ENCODE results near the gene TJP3. TPM values are rescaled to one million over a fixed set of nuclear protein-coding genes. Genes with fewer than 3 reads are reported as not detected.

Gene TJP3
- total and polyA plus RNA-seq, 4 donors, result 0.30 to 5.0 (median 1.7) TPM

- Histone ChIP-seq H3K9me3 (ENCODE audit: control insufficient read depth, insufficient read depth, low read length) (peaks cover 6% of the 10 kb centered on the region), H3K4me1 (ENCODE audit: control insufficient read depth, insufficient read depth, low read length) (no peaks in the 10 kb centered on the region), H3K27ac (ENCODE audit: low read depth, low read length) (no peak overlapping the region), H3K4me3 (ENCODE audit: low read depth, low read length) (no peak overlapping the region), H3K36me3 (ENCODE audit: control insufficient read depth, insufficient read depth, low read length) (no peaks in the 10 kb centered on the region), H3K27me3 (ENCODE audit: control insufficient read depth, insufficient read depth, low read length) (peaks cover 5% of the 10 kb centered on the region)
- WGBS (ENCODE audit: insufficient coverage), result 73% methylated on average over 2 of the region's 3 CpGs
- DNase-seq (ENCODE audit: low read depth in 4 of 6, low spot score in 6 of 6), result no peak
These were observed 83.9 kb downstream of the TJP3 start for GRCh38 chr19:3792114-3792513.

- Histone ChIP-seq H3K9me3 (ENCODE audit: control insufficient read depth, insufficient read depth, low read length) (peaks cover 6% of the 10 kb centered on the region), H3K36me3 (ENCODE audit: control insufficient read depth, insufficient read depth, low read length) (no peaks in the 10 kb centered on the region), H3K4me1 (ENCODE audit: control insufficient read depth, insufficient read depth, low read length) (no peaks in the 10 kb centered on the region), H3K27me3 (ENCODE audit: control insufficient read depth, insufficient read depth, low read length) (peaks cover 5% of the 10 kb centered on the region), H3K27ac (ENCODE audit: low read depth, low read length) (no peak overlapping the region), H3K4me3 (ENCODE audit: low read depth, low read length) (no peak overlapping the region)
- WGBS (ENCODE audit: insufficient coverage), result 96% methylated on average over 3 of the region's 3 CpGs
- no peak for DNase-seq (ENCODE audit: low read depth in 4 of 6, low spot score in 6 of 6)
These were observed 85.6 kb downstream of the TJP3 start for GRCh38 chr19:3793799-3794198.

- Histone ChIP-seq H3K36me3 (ENCODE audit: control insufficient read depth, insufficient read depth, low read length) (no peaks in the 10 kb centered on the region), H3K27ac (ENCODE audit: low read depth, low read length) (no peak overlapping the region), H3K4me1 (ENCODE audit: control insufficient read depth, insufficient read depth, low read length) (peaks cover 8% of the 10 kb centered on the region), H3K4me3 (ENCODE audit: low read depth, low read length) (no peak overlapping the region), H3K9me3 (ENCODE audit: control insufficient read depth, insufficient read depth, low read length) (peaks cover 6% of the 10 kb centered on the region), H3K27me3 (ENCODE audit: control insufficient read depth, insufficient read depth, low read length) (peaks cover 4% of the 10 kb centered on the region)
- WGBS (ENCODE audit: insufficient coverage), result no CpG with 5 or more reads among the region's 2 CpGs
- no peak for DNase-seq (ENCODE audit: low read depth in 4 of 6, low spot score in 6 of 6)
These were observed 88.2 kb downstream of the TJP3 start for GRCh38 chr19:3796358-3796757.

- no peak for DNase-seq (ENCODE audit: low read depth in 4 of 6, low spot score in 6 of 6)
- WGBS (ENCODE audit: insufficient coverage), result 61% methylated on average over 5 of the region's 6 CpGs
- H3K27ac ChIP-seq (ENCODE audit: low read depth, low read length), result no peak overlapping the region
- peaks cover 7% of the 10 kb centered on the region for H3K27me3 ChIP-seq (ENCODE audit: control insufficient read depth, insufficient read depth, low read length)
- H3K36me3 ChIP-seq (ENCODE audit: control insufficient read depth, insufficient read depth, low read length), result no peaks in the 10 kb centered on the region
- peaks cover 6% of the 10 kb centered on the region for H3K9me3 ChIP-seq (ENCODE audit: control insufficient read depth, insufficient read depth, low read length)
- H3K4me3 ChIP-seq (ENCODE audit: low read depth, low read length), result no peak overlapping the region
- peaks cover 15% of the 10 kb centered on the region for H3K4me1 ChIP-seq (ENCODE audit: control insufficient read depth, insufficient read depth, low read length)
These were observed 90.0 kb downstream of the TJP3 start for GRCh38 chr19:3798137-3798536.

Small RNAs within 50 kb of the gene (small RNA-seq; reads per million reads assigned to genes)
- gene AC005777.1 (ENCODE audit: low replicate concordance), result not detected

Other genes starting within 250 kb of the TJP3 start
- gene SMIM24, start 227.9 kb upstream of the TJP3 start, total RNA-seq, result under 1 TPM in 1 of 2 donors, not detected in 1; 0.94 TPM
- 1 to 10 TPM; 2.8 to 3.6 TPM for gene SMIM24, start 227.9 kb upstream of the TJP3 start, polyA plus RNA-seq (ENCODE audit: insufficient read length in 2 of 2)
- gene SMIM44, start 224.9 kb upstream of the TJP3 start, total RNA-seq, result not detected
- not detected for gene SMIM44, start 224.9 kb upstream of the TJP3 start, polyA plus RNA-seq (ENCODE audit: insufficient read length in 2 of 2)
- 1 to 10 TPM; 7.1 to 9.0 TPM for gene DOHH, start 207.7 kb upstream of the TJP3 start, total RNA-seq
- gene DOHH, start 207.7 kb upstream of the TJP3 start, polyA plus RNA-seq (ENCODE audit: insufficient read length in 2 of 2), result 10 to 100 TPM; 20.3 to 23.0 TPM
- gene FZR1, start 202.1 kb upstream of the TJP3 start, total RNA-seq, result 10 to 100 TPM; 35.4 to 38.9 TPM
- gene FZR1, start 202.1 kb upstream of the TJP3 start, polyA plus RNA-seq (ENCODE audit: insufficient read length in 2 of 2), result 100 to 1,000 TPM in 1 of 2 donors, 10 to 100 TPM in 1; 89.4 to 111 TPM
- gene TEKTIP1, start 169.2 kb upstream of the TJP3 start, total RNA-seq, result 1 to 10 TPM in 1 of 2 donors, not detected in 1; 2.1 TPM
- gene TEKTIP1, start 169.2 kb upstream of the TJP3 start, polyA plus RNA-seq (ENCODE audit: insufficient read length in 2 of 2), result 10 to 100 TPM in 1 of 2 donors, 1 to 10 TPM in 1; 9.6 to 13.0 TPM
- gene MFSD12, start 150.8 kb upstream of the TJP3 start, total RNA-seq, result 10 to 100 TPM; 42.5 to 44.6 TPM
- 100 to 1,000 TPM in 1 of 2 donors, 10 to 100 TPM in 1; 86.5 to 107 TPM for gene MFSD12, start 150.8 kb upstream of the TJP3 start, polyA plus RNA-seq (ENCODE audit: insufficient read length in 2 of 2)
- 10 to 100 TPM; 25.7 to 87.6 TPM for gene HMG20B, start 135.4 kb upstream of the TJP3 start, total RNA-seq
- 10 to 100 TPM; 63.7 to 72.5 TPM for gene HMG20B, start 135.4 kb upstream of the TJP3 start, polyA plus RNA-seq (ENCODE audit: insufficient read length in 2 of 2)
- under 1 TPM; 0.20 to 0.55 TPM for gene GIPC3, start 122.9 kb upstream of the TJP3 start, total RNA-seq
- gene GIPC3, start 122.9 kb upstream of the TJP3 start, polyA plus RNA-seq (ENCODE audit: insufficient read length in 2 of 2), result 1 to 10 TPM; 1.5 to 1.9 TPM
- under 1 TPM; 0.79 to 0.94 TPM for gene TBXA2R, start 101.5 kb upstream of the TJP3 start, total RNA-seq
- gene TBXA2R, start 101.5 kb upstream of the TJP3 start, polyA plus RNA-seq (ENCODE audit: insufficient read length in 2 of 2), result 1 to 10 TPM; 3.5 to 3.9 TPM
- 10 to 100 TPM; 11.0 to 28.4 TPM for gene CACTIN, start 81.6 kb upstream of the TJP3 start, total RNA-seq
- 10 to 100 TPM; 27.5 to 32.6 TPM for gene CACTIN, start 81.6 kb upstream of the TJP3 start, polyA plus RNA-seq (ENCODE audit: insufficient read length in 2 of 2)
- gene PIP5K1C, start 7.9 kb upstream of the TJP3 start, total RNA-seq, result 10 to 100 TPM; 25.4 to 34.5 TPM
- gene PIP5K1C, start 7.9 kb upstream of the TJP3 start, polyA plus RNA-seq (ENCODE audit: insufficient read length in 2 of 2), result 10 to 100 TPM; 77.5 to 91.1 TPM
- 10 to 100 TPM; 16.6 to 19.9 TPM for gene APBA3, start 53.3 kb downstream of the TJP3 start, total RNA-seq
- gene APBA3, start 53.3 kb downstream of the TJP3 start, polyA plus RNA-seq (ENCODE audit: insufficient read length in 2 of 2), result 10 to 100 TPM; 20.4 to 27.3 TPM
- gene MRPL54, start 54.3 kb downstream of the TJP3 start, total RNA-seq, result 10 to 100 TPM; 33.2 to 77.8 TPM
- gene MRPL54, start 54.3 kb downstream of the TJP3 start, polyA plus RNA-seq (ENCODE audit: insufficient read length in 2 of 2), result 10 to 100 TPM; 43.1 TPM
- gene RAX2, start 63.8 kb downstream of the TJP3 start, total RNA-seq, result not detected
- gene RAX2, start 63.8 kb downstream of the TJP3 start, polyA plus RNA-seq (ENCODE audit: insufficient read length in 2 of 2), result under 1 TPM in 1 of 2 donors, not detected in 1; 0.09 TPM
- 10 to 100 TPM; 11.5 to 22.8 TPM for gene MATK, start 78.0 kb downstream of the TJP3 start, total RNA-seq
- gene MATK, start 78.0 kb downstream of the TJP3 start, polyA plus RNA-seq (ENCODE audit: insufficient read length in 2 of 2), result 10 to 100 TPM; 61.0 to 62.5 TPM
- gene ZFR2, start 160.7 kb downstream of the TJP3 start, total RNA-seq, result 1 to 10 TPM; 7.7 to 9.0 TPM
- gene ZFR2, start 160.7 kb downstream of the TJP3 start, polyA plus RNA-seq (ENCODE audit: insufficient read length in 2 of 2), result 10 to 100 TPM; 27.9 to 37.6 TPM
- 10 to 100 TPM; 38.1 to 48.9 TPM for gene ATCAY, start 172.3 kb downstream of the TJP3 start, total RNA-seq
- 100 to 1,000 TPM; 134 to 158 TPM for gene ATCAY, start 172.3 kb downstream of the TJP3 start, polyA plus RNA-seq (ENCODE audit: insufficient read length in 2 of 2)
- under 1 TPM in 1 of 2 donors, not detected in 1; 0.28 TPM for gene NMRK2, start 224.7 kb downstream of the TJP3 start, total RNA-seq
- gene NMRK2, start 224.7 kb downstream of the TJP3 start, polyA plus RNA-seq (ENCODE audit: insufficient read length in 2 of 2), result under 1 TPM in 1 of 2 donors, not detected in 1; 0.74 TPM

Measured in spinal cord (tissue), 10 donors.